ENCODE data around the gene PRKN. TPM values are rescaled to one million over a fixed set of nuclear protein-coding genes. Genes with fewer than 3 reads are reported as not detected.

PRKN gene
- total and polyA plus RNA-seq, 2 donors (not counting 3 experiments of a cell fraction or from before 2014, with no cell fraction given): 0.06 TPM; not detected in 1

GRCh38 chr6:162404951-162405350 lies 322.6 kb downstream of the PRKN start:
- FAIRE-seq (no peak), DNase-seq (ENCODE audit: low read depth, low spot score) (no peak)
- TF ChIP-seq POLR2A (IDR thresholded peaks at IDR 0.05; ENCODE audit: low read depth, low read length) (no peak), MYC (IDR thresholded peaks at IDR 0.05; ENCODE audit: low read depth, low read length) (no peak), EZH2 (IDR thresholded peaks at IDR 0.05; ENCODE audit: borderline replicate concordance, low read depth, low read length, severe bottlenecking) (no peak)
- TF ChIP-seq, protein P1, sequence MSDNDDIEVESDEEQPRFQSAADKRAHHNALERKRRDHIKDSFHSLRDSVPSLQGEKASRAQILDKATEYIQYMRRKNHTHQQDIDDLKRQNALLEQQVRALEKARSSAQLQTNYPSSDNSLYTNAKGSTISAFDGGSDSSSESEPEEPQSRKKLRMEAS (IDR thresholded peaks at IDR 0.05; ENCODE audit: insufficient read depth, insufficient read length): no peak

GRCh38 chr6:162403031-162403430 lies 324.5 kb downstream of the PRKN start:
- Histone ChIP-seq H2AFZ (ENCODE audit: low read depth, low read length) (no peak overlapping the region), H3K4me2 (ENCODE audit: insufficient read depth, low read length) (no peak overlapping the region), H3K27me3 (ENCODE audit: control insufficient read depth in 2 of 2, insufficient read depth in 2 of 2, low read length in 2 of 2) (no peaks in the 10 kb centered on the region), H3K27ac (ENCODE audit: insufficient read depth, low read depth, low read length) (no peak overlapping the region), H3K4me1 (ENCODE audit: control insufficient read depth, extremely low read depth, insufficient read depth, low read length) (no peaks in the 10 kb centered on the region), H3K79me2 (ENCODE audit: control insufficient read depth, insufficient read depth, low read length) (no peaks in the 10 kb centered on the region), H3K9me1 (replicated peaks; ENCODE audit: control insufficient read depth, extremely low read depth, insufficient read depth, low read length) (no peaks in the 10 kb centered on the region), H3K4me3 (replicated peaks in 1 of 3; ENCODE audit: insufficient read depth in 1 of 3, low read depth in 1 of 3, low read length in 3 of 3) (no peak overlapping the region), H3K36me3 (ENCODE audit: control insufficient read depth in 2 of 2, extremely low read depth in 1 of 2, insufficient read depth in 2 of 2, low read length in 2 of 2) (no peaks in the 10 kb centered on the region), H4K20me1 (replicated peaks; ENCODE audit: control insufficient read depth, extremely low read depth, insufficient read depth, low read length) (no peaks in the 10 kb centered on the region), H3K9ac (replicated peaks; ENCODE audit: extremely low read depth, insufficient read depth, low read length) (no peak overlapping the region), H3K9me3 (replicated peaks; ENCODE audit: control insufficient read depth, insufficient read depth, low read length) (no peaks in the 10 kb centered on the region)
- ChIA-PET POLR2A (no interaction called here), CTCF (no interaction called here)
- BruUV-seq (replicated peaks): no TSS peak
- dilution Hi-C loops (cut with MboI; ENCODE audit: extremely low pct_ligation_motif_present, low sequenced_read_pairs) (no loop called here), intact Hi-C loops (cut with micrococcal nuclease) (no loop called here)
- FAIRE-seq (no peak), DNase-seq (ENCODE audit: low read depth, low spot score) (no peak)
- TF ChIP-seq MYC (IDR thresholded peaks at IDR 0.05; ENCODE audit: low read depth, low read length): no peak
- TF ChIP-seq JUN (IDR thresholded peaks at IDR 0.05; ENCODE audit: borderline replicate concordance, insufficient read depth, insufficient read length, low read depth): no peak
- TF ChIP-seq POLR2AphosphoS5 (IDR thresholded peaks at IDR 0.05; ENCODE audit: insufficient read depth, low read depth, low read length): no peak
- no peak for TF ChIP-seq GATA2 (IDR thresholded peaks at IDR 0.05; ENCODE audit: insufficient read depth, insufficient read length, low read depth, low read length)
- TF ChIP-seq CTCF (IDR thresholded peaks at IDR 0.05; ENCODE audit: extremely low read depth in 1 of 2, insufficient read depth in 1 of 2, low read depth in 1 of 2, low read length in 2 of 2): no peak
- TF ChIP-seq, protein P1 (IDR thresholded peaks at IDR 0.05; ENCODE audit: insufficient read depth, insufficient read length): no peak
- TF ChIP-seq POLR2A (IDR thresholded peaks at IDR 0.05; ENCODE audit: low read depth, low read length): no peak
- no peak for TF ChIP-seq FOS (IDR thresholded peaks at IDR 0.05; ENCODE audit: borderline replicate concordance, insufficient read depth, low read length)
- TF ChIP-seq EZH2 (IDR thresholded peaks at IDR 0.05; ENCODE audit: borderline replicate concordance, low read depth, low read length, severe bottlenecking): no peak

More at GRCh38 chr6:162404951-162405350, 322.6 kb downstream of the PRKN start:
- Histone ChIP-seq H3K4me2 (ENCODE audit: insufficient read depth, low read length) (no peak overlapping the region), H4K20me1 (replicated peaks; ENCODE audit: control insufficient read depth, extremely low read depth, insufficient read depth, low read length) (no peaks in the 10 kb centered on the region), H3K27me3 (ENCODE audit: control insufficient read depth in 2 of 2, insufficient read depth in 2 of 2, low read length in 2 of 2) (no peaks in the 10 kb centered on the region), H3K9me1 (replicated peaks; ENCODE audit: control insufficient read depth, extremely low read depth, insufficient read depth, low read length) (no peaks in the 10 kb centered on the region), H3K4me1 (ENCODE audit: control insufficient read depth, extremely low read depth, insufficient read depth, low read length) (no peaks in the 10 kb centered on the region), H3K4me3 (replicated peaks in 1 of 3; ENCODE audit: insufficient read depth in 1 of 3, low read depth in 1 of 3, low read length in 3 of 3) (no peak overlapping the region), H3K27ac (ENCODE audit: insufficient read depth, low read depth, low read length) (no peak overlapping the region), H2AFZ (ENCODE audit: low read depth, low read length) (no peak overlapping the region), H3K79me2 (ENCODE audit: control insufficient read depth, insufficient read depth, low read length) (no peaks in the 10 kb centered on the region), H3K9me3 (replicated peaks; ENCODE audit: control insufficient read depth, insufficient read depth, low read length) (no peaks in the 10 kb centered on the region), H3K36me3 (ENCODE audit: control insufficient read depth in 2 of 2, extremely low read depth in 1 of 2, insufficient read depth in 2 of 2, low read length in 2 of 2) (no peaks in the 10 kb centered on the region), H3K9ac (replicated peaks; ENCODE audit: extremely low read depth, insufficient read depth, low read length) (no peak overlapping the region)
- dilution Hi-C loops (cut with MboI; ENCODE audit: extremely low pct_ligation_motif_present, low sequenced_read_pairs) (no loop called here), intact Hi-C loops (cut with micrococcal nuclease) (no loop called here)
- CTCF ChIA-PET: no interaction called here
- POLR2A ChIA-PET: no interaction called here
- BruUV-seq (replicated peaks): no TSS peak

All from endothelial cell of umbilical vein (primary cell).